Erythroblast (primary cell): ENCODE measurements around the gene PRDM15.

ENCODE experiments used
- GATA1 ChIP-seq: IDR thresholded peaks from 2 replicates; pipeline ENCODE4 v1.6.1; 2011; ENCODE audit warnings: low read depth, mild to moderate bottlenecking, control low read depth, low read length, moderate library complexity
- POLR2A ChIP-seq: IDR thresholded peaks from 2 replicates; pipeline ENCODE4 v1.6.1; 2011; ENCODE audit warnings: mild to moderate bottlenecking, low read length

DNA sequence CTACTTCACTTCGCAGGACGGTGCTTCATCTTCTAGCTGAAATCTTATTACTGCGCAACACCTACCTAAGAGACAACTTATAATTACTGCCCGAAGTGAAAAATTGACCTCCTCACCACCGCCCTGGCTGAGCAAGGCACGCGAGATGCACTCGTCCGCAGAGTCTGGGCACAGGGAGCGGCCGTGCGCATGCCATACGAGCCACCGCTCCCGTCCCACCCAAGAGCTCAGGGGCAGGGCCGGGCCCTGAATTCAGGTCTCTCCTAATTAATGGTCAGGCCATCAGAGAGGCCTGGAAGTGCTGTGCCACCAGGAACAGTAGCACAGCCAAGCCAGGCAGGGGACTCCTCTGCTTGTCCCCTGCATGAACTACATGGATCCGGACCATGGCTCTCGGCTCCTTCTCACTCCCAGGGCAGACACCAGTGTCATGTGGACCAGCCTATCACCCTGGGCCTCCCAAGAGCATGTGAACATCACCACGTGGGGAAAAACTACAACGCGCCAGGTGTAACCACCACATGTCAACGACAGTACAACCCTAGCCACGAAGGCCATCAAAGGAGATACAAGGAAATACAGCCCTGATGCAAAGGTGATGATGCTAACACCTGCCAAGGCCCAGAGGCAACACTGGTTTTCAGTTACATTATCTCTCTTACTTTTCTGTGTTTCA lies 123.7 kb downstream of the PRDM15 start:
- TF ChIP-seq POLR2A (no peak), GATA1 (no peak)
